CD4-positive, CD25-positive, alpha-beta regulatory T cell (primary cell): ENCODE data around the gene FILIP1L. TPM values are rescaled to one million over a fixed set of nuclear protein-coding genes. Genes with fewer than 3 reads are reported as not detected.

ENCODE experiments used
- ATAC-seq, 2 donors: fragments of 150-1000 bp; cut with Tn5 transposase; one replicate each; pipeline ENCODE4 v1.10.0; 2021; ENCODE audit warnings: low read depth in 2 of 2, moderate number of reproducible peaks in 2 of 2, moderate library complexity in 1 of 2
- DNase-seq, 3 donors: peaks; one replicate each; pipeline versions ENCODE4 v3.0.0 to v3.0.0-alpha.2; 2012 to 2022; ENCODE audit warnings: mixed read lengths in 1 of 3
- H3K27ac ChIP-seq: one replicate; pipeline ENCODE4 v1.7.0; 2013; ENCODE audit warnings: mild to moderate bottlenecking, low read length; ENCODE audit not compliant: insufficient read depth, poor library complexity, severe bottlenecking
- H3K27me3 ChIP-seq: one replicate; pipeline ENCODE4 v1.7.0; 2013; ENCODE audit warnings: low read length; ENCODE audit not compliant: control insufficient read depth, insufficient read depth
- H3K36me3 ChIP-seq: one replicate; pipeline ENCODE4 v1.7.0; 2013; ENCODE audit warnings: mild to moderate bottlenecking, low read length, moderate library complexity; ENCODE audit not compliant: control insufficient read depth, insufficient read depth
- H3K4me1 ChIP-seq: 2 replicates; pipeline ENCODE4 v1.7.0; 2013; ENCODE audit warnings: mild to moderate bottlenecking, low read length; ENCODE audit not compliant: insufficient read depth, control insufficient read depth, poor library complexity, severe bottlenecking
- H3K4me3 ChIP-seq: one replicate; pipeline ENCODE4 v1.7.0; 2013; ENCODE audit warnings: low read depth, mild to moderate bottlenecking, low read length, moderate library complexity
- H3K9me3 ChIP-seq, 2 experiments: 1 replicate in 1 of 2; 2 replicates in 1 of 2; pipeline ENCODE4 v1.7.0; 2013; ENCODE audit warnings: low read length in 2 of 2, mild to moderate bottlenecking in 1 of 2, moderate library complexity in 1 of 2; ENCODE audit not compliant: control insufficient read depth in 2 of 2
- H3K27ac Mint-ChIP-seq, 3 donors: one replicate each; pipeline ENCODE4 v1.8.0; 2020 to 2022; ENCODE audit warnings: mild to moderate bottlenecking in 3 of 3, mixed read lengths in 3 of 3, moderate library complexity in 2 of 3
- H3K27me3 Mint-ChIP-seq: one replicate; pipeline ENCODE4 v1.8.0; 2022; ENCODE audit warnings: mild to moderate bottlenecking, mixed read lengths
- H3K36me3 Mint-ChIP-seq: one replicate; pipeline ENCODE4 v1.8.0; 2020; ENCODE audit warnings: mixed read lengths
- H3K4me1 Mint-ChIP-seq, 4 donors: one replicate each; pipeline ENCODE4 v1.8.0; 2020 to 2022; ENCODE audit warnings: mixed read lengths in 4 of 4, mild to moderate bottlenecking in 1 of 4
- H3K4me3 Mint-ChIP-seq, 4 donors: one replicate each; pipeline ENCODE4 v1.8.0; 2020 to 2022; ENCODE audit warnings: mild to moderate bottlenecking in 4 of 4, mixed read lengths in 4 of 4, moderate library complexity in 3 of 4
- H3K9me3 Mint-ChIP-seq, 7 donors: one replicate each; pipeline ENCODE4 v1.8.0; 2020 to 2022; ENCODE audit warnings: mixed read lengths in 7 of 7, mild to moderate bottlenecking in 3 of 7, moderate library complexity in 2 of 7
- polyA plus RNA-seq, 4 donors: library from polyadenylated mRNA; unstranded; fragments of 300-500 nt; fragmentation: Illumina TruSeq; gene quantifications; one replicate each; pipeline ENCODE4 v1.2.3, GENCODE V29; 2021
- total RNA-seq: library from RNA; stranded (reverse); gene quantifications from one replicate; pipeline ENCODE4 v1.2.3, GENCODE V29; 2022

The FILIP1L gene
- total and polyA plus RNA-seq, 5 donors from 2014 or later = 0.37 to 1.0 (median 0.65) TPM; not detected in 2

- ATAC-seq (no peak), DNase-seq (no peak)
- Mint-ChIP-seq H3K4me1 (peaks cover 6 to 25% (median 13%) of the 10 kb centered on the region in 4 donors), H3K9me3 (peaks cover 0 to 1% (median 0%) of the 10 kb centered on the region in 7 donors), H3K27me3 (no peaks in the 10 kb centered on the region), H3K27ac (no peak overlapping the region), H3K36me3 (peaks cover 11% of the 10 kb centered on the region), H3K4me3 (no peak overlapping the region)
- Histone ChIP-seq H3K27ac (no peak overlapping the region), H3K36me3 (no peaks in the 10 kb centered on the region), H3K27me3 (no peaks in the 10 kb centered on the region), H3K4me1 (peaks cover 2% of the 10 kb centered on the region), H3K4me3 (no peak overlapping the region), H3K9me3 (no peaks in the 10 kb centered on the region)
Observed at GRCh38 chr3:99861216-99861615, 253.1 kb downstream of the FILIP1L start.

- ATAC-seq (no peak), DNase-seq (no peak)
- Histone ChIP-seq H3K4me1 (no peaks in the 10 kb centered on the region), H3K27ac (no peak overlapping the region), H3K9me3 (no peaks in the 10 kb centered on the region), H3K36me3 (no peaks in the 10 kb centered on the region), H3K4me3 (no peak overlapping the region), H3K27me3 (no peaks in the 10 kb centered on the region)
- peaks cover 2 to 24% (median 12%) of the 10 kb centered on the region in 4 donors for H3K4me1 Mint-ChIP-seq
- peaks cover 11% of the 10 kb centered on the region for H3K36me3 Mint-ChIP-seq
- H3K27me3 Mint-ChIP-seq = no peaks in the 10 kb centered on the region
- peaks cover 0 to 1% (median 0%) of the 10 kb centered on the region in 7 donors for H3K9me3 Mint-ChIP-seq
- H3K4me3 Mint-ChIP-seq = no peak overlapping the region
- no peak overlapping the region for H3K27ac Mint-ChIP-seq
Observed at GRCh38 chr3:99859825-99860224, 254.5 kb downstream of the FILIP1L start.

- H3K4me3 Mint-ChIP-seq = no peak overlapping the region
- Histone ChIP-seq H3K36me3 (no peaks in the 10 kb centered on the region), H3K9me3 (no peaks in the 10 kb centered on the region), H3K27me3 (no peaks in the 10 kb centered on the region), H3K4me3 (no peak overlapping the region), H3K4me1 (no peaks in the 10 kb centered on the region), H3K27ac (no peak overlapping the region)
- H3K4me1 Mint-ChIP-seq = peaks cover 2 to 17% (median 15%) of the 10 kb centered on the region in 4 donors
- H3K36me3 Mint-ChIP-seq = peaks cover 11% of the 10 kb centered on the region
- no peaks in the 10 kb centered on the region for H3K9me3 Mint-ChIP-seq
- DNase-seq = no peak
- ATAC-seq = no peak
- H3K27ac Mint-ChIP-seq = no peak overlapping the region
- H3K27me3 Mint-ChIP-seq = no peaks in the 10 kb centered on the region
Observed at GRCh38 chr3:99858469-99858868, 255.8 kb downstream of the FILIP1L start.

- ATAC-seq = no peak
- H3K27ac ChIP-seq = no peak overlapping the region
- no peaks in the 10 kb centered on the region for H3K9me3 ChIP-seq
- H3K4me3 Mint-ChIP-seq = no peak overlapping the region
- DNase-seq = no peak
- no peak overlapping the region for H3K27ac Mint-ChIP-seq
- H3K4me1 Mint-ChIP-seq = peaks cover 2 to 17% (median 13%) of the 10 kb centered on the region in 4 donors
- H3K9me3 Mint-ChIP-seq = no peaks in the 10 kb centered on the region
- no peaks in the 10 kb centered on the region for H3K4me1 ChIP-seq
- no peaks in the 10 kb centered on the region for H3K27me3 Mint-ChIP-seq
- no peak overlapping the region for H3K4me3 ChIP-seq
- H3K27me3 ChIP-seq = no peaks in the 10 kb centered on the region
- H3K36me3 Mint-ChIP-seq = peaks cover 4% of the 10 kb centered on the region
- no peaks in the 10 kb centered on the region for H3K36me3 ChIP-seq
Observed at GRCh38 chr3:99857278-99857677, 257.0 kb downstream of the FILIP1L start.

GRCh38 chr3:99856437-99857220 is 257.7 kb downstream of the FILIP1L start:
- Histone ChIP-seq H3K27ac (no peak overlapping the region), H3K27me3 (no peaks in the 10 kb centered on the region), H3K4me3 (no peak overlapping the region), H3K36me3 (no peaks in the 10 kb centered on the region), H3K4me1 (no peaks in the 10 kb centered on the region), H3K9me3 (no peaks in the 10 kb centered on the region)
- DNase-seq = no peak
- Mint-ChIP-seq H3K9me3 (no peaks in the 10 kb centered on the region), H3K4me3 (no peak overlapping the region), H3K36me3 (peaks cover 3% of the 10 kb centered on the region), H3K27ac (no peak overlapping the region), H3K27me3 (no peaks in the 10 kb centered on the region), H3K4me1 (peaks cover 4 to 17% (median 13%) of the 10 kb centered on the region in 4 donors)
- ATAC-seq = no peak

- H3K9me3 Mint-ChIP-seq = no peaks in the 10 kb centered on the region
- H3K4me3 ChIP-seq = no peak overlapping the region
- peaks cover 3% of the 10 kb centered on the region for H3K36me3 Mint-ChIP-seq
- ATAC-seq = no peak
- H3K27me3 Mint-ChIP-seq = no peaks in the 10 kb centered on the region
- H3K9me3 ChIP-seq = no peaks in the 10 kb centered on the region
- H3K4me1 ChIP-seq = no peaks in the 10 kb centered on the region
- H3K36me3 ChIP-seq = no peaks in the 10 kb centered on the region
- no peak for DNase-seq
- peaks cover 4 to 17% (median 13%) of the 10 kb centered on the region in 4 donors for H3K4me1 Mint-ChIP-seq
- H3K27ac ChIP-seq = no peak overlapping the region
- H3K27me3 ChIP-seq = no peaks in the 10 kb centered on the region
- H3K27ac Mint-ChIP-seq = no peak overlapping the region
- no peak overlapping the region for H3K4me3 Mint-ChIP-seq
Observed at GRCh38 chr3:99855900-99856299, 258.4 kb downstream of the FILIP1L start.

- Mint-ChIP-seq H3K27me3 (no peaks in the 10 kb centered on the region), H3K36me3 (peaks cover 3% of the 10 kb centered on the region), H3K27ac (no peak overlapping the region), H3K9me3 (no peaks in the 10 kb centered on the region), H3K4me3 (no peak overlapping the region), H3K4me1 (peaks cover 4 to 17% (median 12%) of the 10 kb centered on the region in 4 donors)
- Histone ChIP-seq H3K4me1 (no peaks in the 10 kb centered on the region), H3K27me3 (no peaks in the 10 kb centered on the region), H3K4me3 (no peak overlapping the region), H3K27ac (no peak overlapping the region), H3K36me3 (no peaks in the 10 kb centered on the region), H3K9me3 (no peaks in the 10 kb centered on the region)
- ATAC-seq = no peak
- no peak for DNase-seq
Observed at GRCh38 chr3:99854756-99855298, 259.5 kb downstream of the FILIP1L start.

GRCh38 chr3:99852851-99853250 is 261.4 kb downstream of the FILIP1L start:
- Histone ChIP-seq H3K4me3 (no peak overlapping the region), H3K36me3 (no peaks in the 10 kb centered on the region), H3K9me3 (no peaks in the 10 kb centered on the region), H3K27ac (no peak overlapping the region), H3K4me1 (no peaks in the 10 kb centered on the region), H3K27me3 (no peaks in the 10 kb centered on the region)
- Mint-ChIP-seq H3K36me3 (no peaks in the 10 kb centered on the region), H3K4me1 (peaks cover 4 to 23% (median 14%) of the 10 kb centered on the region in 4 donors), H3K4me3 (no peak overlapping the region), H3K27ac (no peak overlapping the region), H3K27me3 (no peaks in the 10 kb centered on the region), H3K9me3 (peaks cover 0 to 1% (median 0%) of the 10 kb centered on the region in 7 donors)
- no peak for ATAC-seq
- DNase-seq = no peak
